ENCODE results near the gene SIL1. TPM values are rescaled to one million over a fixed set of nuclear protein-coding genes. Genes with fewer than 3 reads are reported as not detected.

SIL1 gene
- total RNA-seq, 1 donor from 2014 or later = 35.6 TPM

- no peak overlapping the region for H3K4me3 ChIP-seq
- H3K27me3 ChIP-seq = no peaks in the 10 kb centered on the region
- H3K4me1 ChIP-seq = no peaks in the 10 kb centered on the region
- TF ChIP-seq POLR2A (IDR thresholded peaks at IDR 0.05) (no peak), POLR2AphosphoS5 (IDR thresholded peaks at IDR 0.05; ENCODE audit: insufficient read depth in 1 of 2, low read depth in 1 of 2) (no peak)
- TF ChIP-seq, protein P1, sequence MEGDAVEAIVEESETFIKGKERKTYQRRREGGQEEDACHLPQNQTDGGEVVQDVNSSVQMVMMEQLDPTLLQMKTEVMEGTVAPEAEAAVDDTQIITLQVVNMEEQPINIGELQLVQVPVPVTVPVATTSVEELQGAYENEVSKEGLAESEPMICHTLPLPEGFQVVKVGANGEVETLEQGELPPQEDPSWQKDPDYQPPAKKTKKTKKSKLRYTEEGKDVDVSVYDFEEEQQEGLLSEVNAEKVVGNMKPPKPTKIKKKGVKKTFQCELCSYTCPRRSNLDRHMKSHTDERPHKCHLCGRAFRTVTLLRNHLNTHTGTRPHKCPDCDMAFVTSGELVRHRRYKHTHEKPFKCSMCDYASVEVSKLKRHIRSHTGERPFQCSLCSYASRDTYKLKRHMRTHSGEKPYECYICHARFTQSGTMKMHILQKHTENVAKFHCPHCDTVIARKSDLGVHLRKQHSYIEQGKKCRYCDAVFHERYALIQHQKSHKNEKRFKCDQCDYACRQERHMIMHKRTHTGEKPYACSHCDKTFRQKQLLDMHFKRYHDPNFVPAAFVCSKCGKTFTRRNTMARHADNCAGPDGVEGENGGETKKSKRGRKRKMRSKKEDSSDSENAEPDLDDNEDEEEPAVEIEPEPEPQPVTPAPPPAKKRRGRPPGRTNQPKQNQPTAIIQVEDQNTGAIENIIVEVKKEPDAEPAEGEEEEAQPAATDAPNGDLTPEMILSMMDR (IDR thresholded peaks at IDR 0.05) = no peak
- intact Hi-C loops (cut with DNase I) = loop anchor here (2.0 kb wide), 1 partner anchor 26 kb away; no protein-coding TSS in a partner anchor
- no peak overlapping the region for H3K27ac ChIP-seq
- no peaks in the 10 kb centered on the region for H3K36me3 ChIP-seq
- no peak for DNase-seq (ENCODE audit: extremely low spot score in 2 of 2)
- no peaks in the 10 kb centered on the region for H3K9me3 ChIP-seq
These were observed 43.0 kb upstream of the SIL1 start for GRCh38 chr5:139241139-139241538.

GRCh38 chr5:139236479-139236878 lies 38.3 kb upstream of the SIL1 start:
- no peaks in the 10 kb centered on the region for H3K9me3 ChIP-seq
- H3K4me1 ChIP-seq = no peaks in the 10 kb centered on the region
- TF ChIP-seq, protein P1 (IDR thresholded peaks at IDR 0.05) = no peak
- no peak for TF ChIP-seq POLR2AphosphoS5 (IDR thresholded peaks at IDR 0.05; ENCODE audit: insufficient read depth in 1 of 2, low read depth in 1 of 2)
- no peak for TF ChIP-seq POLR2A (IDR thresholded peaks at IDR 0.05)
- H3K27me3 ChIP-seq = no peaks in the 10 kb centered on the region
- no peak for DNase-seq (ENCODE audit: extremely low spot score in 2 of 2)
- H3K27ac ChIP-seq = no peak overlapping the region
- no peak overlapping the region for H3K4me3 ChIP-seq
- H3K36me3 ChIP-seq = no peaks in the 10 kb centered on the region
- intact Hi-C loops (cut with DNase I) = no loop called here

GRCh38 chr5:139232147-139232724 lies 34.1 kb upstream of the SIL1 start:
- no peaks in the 10 kb centered on the region for H3K9me3 ChIP-seq
- no peaks in the 10 kb centered on the region for H3K27me3 ChIP-seq
- H3K4me1 ChIP-seq = no peaks in the 10 kb centered on the region
- TF ChIP-seq POLR2AphosphoS5 (IDR thresholded peaks at IDR 0.05; ENCODE audit: insufficient read depth in 1 of 2, low read depth in 1 of 2) = no peak
- TF ChIP-seq POLR2A (IDR thresholded peaks at IDR 0.05) = no peak
- no peak overlapping the region for H3K27ac ChIP-seq
- intact Hi-C loops (cut with DNase I) = no loop called here
- no peak overlapping the region for H3K4me3 ChIP-seq
- H3K36me3 ChIP-seq = no peaks in the 10 kb centered on the region
- no peak for DNase-seq (ENCODE audit: extremely low spot score in 2 of 2)

DNA sequence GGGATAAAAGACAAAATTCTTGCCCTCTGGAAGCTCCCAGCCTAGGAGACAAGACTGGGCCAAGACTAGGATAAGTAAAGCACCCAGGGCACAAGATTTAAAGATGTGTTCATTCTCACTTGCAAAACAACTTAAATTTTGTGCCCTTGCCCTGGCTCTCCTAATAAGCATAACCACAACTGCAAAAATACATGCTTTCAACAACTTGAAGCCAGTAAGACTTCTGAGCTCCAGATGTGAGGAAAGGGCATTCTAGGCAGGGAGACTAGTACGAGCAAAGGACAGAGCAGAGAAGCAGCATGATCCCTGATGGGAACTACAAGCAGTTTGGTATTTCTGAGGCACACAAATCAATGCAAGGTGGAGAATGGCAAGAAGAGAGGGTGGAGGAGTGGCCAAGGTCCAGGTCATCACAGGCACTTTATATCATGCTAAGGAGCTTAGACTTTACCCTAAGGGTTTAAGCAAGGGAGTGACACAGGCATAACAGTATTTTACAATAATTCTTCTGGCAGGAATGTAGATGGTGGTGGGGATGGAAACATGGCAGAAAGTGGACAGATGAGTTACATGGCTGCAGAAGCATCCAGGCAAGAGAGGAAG lies 30.1 kb upstream of the SIL1 start:
- intact Hi-C loops (cut with DNase I) = no loop called here
- Histone ChIP-seq H3K9me3 (no peaks in the 10 kb centered on the region), H3K36me3 (no peaks in the 10 kb centered on the region), H3K27ac (no peak overlapping the region), H3K4me1 (no peaks in the 10 kb centered on the region), H3K4me3 (no peak overlapping the region), H3K27me3 (no peaks in the 10 kb centered on the region)
- DNase-seq (ENCODE audit: extremely low spot score in 2 of 2) = no peak
- TF ChIP-seq POLR2A (IDR thresholded peaks at IDR 0.05) (no peak), POLR2AphosphoS5 (IDR thresholded peaks at IDR 0.05; ENCODE audit: insufficient read depth in 1 of 2, low read depth in 1 of 2) (no peak)
- TF ChIP-seq, protein P1 (IDR thresholded peaks at IDR 0.05) = no peak

DNA sequence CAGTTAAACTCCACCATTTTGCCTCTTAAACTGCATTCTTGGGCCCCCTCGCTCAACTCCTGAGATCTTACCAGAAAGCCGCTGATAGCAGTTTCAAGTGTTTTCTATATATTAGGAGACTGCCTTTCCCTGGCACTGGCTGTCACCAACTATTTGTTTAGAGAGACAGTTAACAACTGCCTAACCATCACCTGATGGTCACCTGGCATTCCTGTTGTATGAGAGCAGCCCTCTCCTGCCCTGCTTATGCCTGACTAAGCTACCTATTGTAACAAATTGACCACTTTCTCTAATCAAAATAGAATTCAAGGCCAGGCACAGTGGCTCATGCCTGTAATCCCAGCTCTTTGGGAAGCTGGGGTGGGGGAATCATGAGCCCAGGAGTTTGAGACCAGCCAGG lies 28.0 kb upstream of the SIL1 start:
- TF ChIP-seq POLR2A (IDR thresholded peaks at IDR 0.05) = no peak
- Histone ChIP-seq H3K27me3 (no peaks in the 10 kb centered on the region), H3K4me1 (no peaks in the 10 kb centered on the region), H3K36me3 (no peaks in the 10 kb centered on the region), H3K4me3 (no peak overlapping the region), H3K9me3 (no peaks in the 10 kb centered on the region), H3K27ac (no peak overlapping the region)
- no peak for DNase-seq (ENCODE audit: extremely low spot score in 2 of 2)
- intact Hi-C loops (cut with DNase I) = no loop called here

DNA sequence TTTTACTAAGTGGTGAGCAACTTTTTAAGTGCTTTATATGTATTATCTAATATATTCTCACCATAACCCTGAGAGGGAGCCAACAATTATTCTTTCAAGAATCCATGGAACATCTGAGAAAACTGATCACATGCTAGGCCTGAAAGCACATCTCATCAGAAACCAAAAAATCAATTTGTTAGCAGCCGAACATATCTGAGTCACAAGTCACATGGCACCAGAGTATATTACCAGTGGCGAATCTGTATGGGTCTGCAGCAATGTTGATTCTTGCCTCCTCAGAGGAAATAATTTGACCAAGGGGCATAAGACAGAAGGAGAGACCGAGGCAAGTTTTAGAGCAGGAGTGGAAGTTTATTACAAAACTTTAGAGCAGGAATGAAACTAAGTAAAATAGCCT lies 25.3 kb upstream of the SIL1 start:
- Histone ChIP-seq H3K4me1 (no peaks in the 10 kb centered on the region), H3K27ac (no peak overlapping the region), H3K9me3 (no peaks in the 10 kb centered on the region), H3K27me3 (no peaks in the 10 kb centered on the region), H3K4me3 (no peak overlapping the region), H3K36me3 (no peaks in the 10 kb centered on the region)
- intact Hi-C loops (cut with DNase I) = no loop called here
- no peak for DNase-seq (ENCODE audit: extremely low spot score in 2 of 2)
- TF ChIP-seq, protein P1 (IDR thresholded peaks at IDR 0.05) = no peak
- TF ChIP-seq POLR2A (IDR thresholded peaks at IDR 0.05) (no peak), POLR2AphosphoS5 (IDR thresholded peaks at IDR 0.05; ENCODE audit: insufficient read depth in 1 of 2, low read depth in 1 of 2) (no peak)

Data from vagina (tissue), 2 donors.